ENCODE results near the gene CRHBP.

CRHBP gene

GRCh38 chr5:76946090-76946489 lies 6.8 kb upstream of the CRHBP start:
- no peak for TF ChIP-seq ZNF274 (IDR thresholded peaks at IDR 0.05; ENCODE audit: low read depth, low read length)
- H3K4me3 ChIP-seq (ENCODE audit: low read length), result no peak overlapping the region

GRCh38 chr5:76947082-76947503 lies 5.8 kb upstream of the CRHBP start:
- TF ChIP-seq ZNF274 (IDR thresholded peaks at IDR 0.05; ENCODE audit: low read depth, low read length), result no peak
- H3K4me3 ChIP-seq (ENCODE audit: low read length), result no peak overlapping the region

GRCh38 chr5:76953551-76954382 lies 922 bp downstream of the CRHBP start:
- TF ChIP-seq ZNF274 (IDR thresholded peaks at IDR 0.05; ENCODE audit: low read depth, low read length), result no peak
- no peak overlapping the region for H3K4me3 ChIP-seq (ENCODE audit: low read length)

- TF ChIP-seq ZNF274 (IDR thresholded peaks at IDR 0.05; ENCODE audit: low read depth, low read length), result no peak
- no peak overlapping the region for H3K4me3 ChIP-seq (ENCODE audit: low read length)
These were observed 1.5 kb downstream of the CRHBP start for GRCh38 chr5:76954383-76954763.

- TF ChIP-seq ZNF274 (IDR thresholded peaks at IDR 0.05; ENCODE audit: low read depth, low read length), result no peak
- H3K4me3 ChIP-seq (ENCODE audit: low read length), result no peak overlapping the region
These were observed 3.2 kb downstream of the CRHBP start for GRCh38 chr5:76956033-76956432.

- no peak for TF ChIP-seq ZNF274 (IDR thresholded peaks at IDR 0.05; ENCODE audit: low read depth, low read length)
- H3K4me3 ChIP-seq (ENCODE audit: low read length), result no peak overlapping the region
These were observed 6.3 kb downstream of the CRHBP start for GRCh38 chr5:76958991-76959767.

GRCh38 chr5:76960004-76960625 lies 7.3 kb downstream of the CRHBP start:
- H3K4me3 ChIP-seq (ENCODE audit: low read length), result no peak overlapping the region
- no peak for TF ChIP-seq ZNF274 (IDR thresholded peaks at IDR 0.05; ENCODE audit: low read depth, low read length)

- H3K4me3 ChIP-seq (ENCODE audit: low read length), result no peak overlapping the region
- TF ChIP-seq ZNF274 (IDR thresholded peaks at IDR 0.05; ENCODE audit: low read depth, low read length), result no peak
These were observed 11.2 kb downstream of the CRHBP start for GRCh38 chr5:76964060-76964459.

GRCh38 chr5:76971511-76971910 lies 18.7 kb downstream of the CRHBP start:
- no peak for TF ChIP-seq ZNF274 (IDR thresholded peaks at IDR 0.05; ENCODE audit: low read depth, low read length)
- H3K4me3 ChIP-seq (ENCODE audit: low read length), result no peak overlapping the region

GRCh38 chr5:76972689-76973088 lies 19.8 kb downstream of the CRHBP start:
- TF ChIP-seq ZNF274 (IDR thresholded peaks at IDR 0.05; ENCODE audit: low read depth, low read length), result no peak
- no peak overlapping the region for H3K4me3 ChIP-seq (ENCODE audit: low read length)

GRCh38 chr5:76974785-76975184 lies 21.9 kb downstream of the CRHBP start:
- no peak overlapping the region for H3K4me3 ChIP-seq (ENCODE audit: low read length)
- no peak for TF ChIP-seq ZNF274 (IDR thresholded peaks at IDR 0.05; ENCODE audit: low read depth, low read length)

- no peak overlapping the region for H3K4me3 ChIP-seq (ENCODE audit: low read length)
These were observed 26.0 kb downstream of the CRHBP start for GRCh38 chr5:76978869-76979268.

GRCh38 chr5:76980518-76981144 lies 27.8 kb downstream of the CRHBP start:
- H3K4me3 ChIP-seq (ENCODE audit: low read length), result no peak overlapping the region
- TF ChIP-seq ZNF274 (IDR thresholded peaks at IDR 0.05; ENCODE audit: low read depth, low read length), result no peak

More at GRCh38 chr5:76978869-76979268, 26.0 kb downstream of the CRHBP start:
- no peak for TF ChIP-seq ZNF274 (IDR thresholded peaks at IDR 0.05; ENCODE audit: low read depth, low read length)

- no peak for TF ChIP-seq ZNF274 (IDR thresholded peaks at IDR 0.05; ENCODE audit: low read depth, low read length)
- no peak overlapping the region for H3K4me3 ChIP-seq (ENCODE audit: low read length)
These were observed 29.6 kb downstream of the CRHBP start for GRCh38 chr5:76982450-76982849.
